ENCODE results near the gene SLC25A40. TPM values are rescaled to one million over a fixed set of nuclear protein-coding genes. Genes with fewer than 3 reads are reported as not detected.
"Not testable (repeated sequence)": the region's sequence is repeated elsewhere in the genome, so short reads cannot be mapped to it uniquely, and the experiment has no call there.

Gene SLC25A40
- total RNA-seq, 2 donors from 2014 or later: 13.5 to 15.9 TPM

DNA sequence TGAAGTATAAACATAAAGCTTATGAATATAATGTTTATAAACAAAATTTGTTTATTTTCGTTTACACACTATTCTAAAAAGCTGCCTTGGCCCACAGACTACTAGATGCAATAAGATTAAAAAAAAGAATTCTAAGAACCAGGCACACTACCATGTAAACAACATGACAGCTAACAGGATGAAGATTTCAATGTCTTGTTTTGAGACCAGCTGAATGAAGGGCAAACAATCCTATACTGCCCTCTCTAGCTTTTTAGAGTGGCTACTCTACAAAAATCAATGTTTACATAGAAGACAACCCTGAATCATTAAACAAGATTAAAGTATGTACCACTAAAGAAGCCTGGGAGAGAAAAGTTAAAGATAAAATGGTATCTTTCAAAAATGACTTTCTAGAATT is 38.6 kb downstream of the SLC25A40 start:
- Histone ChIP-seq H3K27ac (no peak overlapping the region), H3K9me3 (no peaks in the 10 kb centered on the region), H3K27me3 (replicated peaks; ENCODE audit: insufficient read depth) (no peaks in the 10 kb centered on the region), H3K36me3 (no peaks in the 10 kb centered on the region), H3K4me3 (no peak overlapping the region), H3K4me1 (ENCODE audit: control insufficient read depth in 1 of 2, low read depth in 2 of 2) (no peaks in the 10 kb centered on the region)
- DNase-seq (ENCODE audit: low spot score) (no peak), ATAC-seq (ENCODE audit: insufficient number of reproducible peaks, low FRiP score, low read depth) (no peak)
- TF ChIP-seq CTCF (IDR thresholded peaks at IDR 0.05): no peak

DNA sequence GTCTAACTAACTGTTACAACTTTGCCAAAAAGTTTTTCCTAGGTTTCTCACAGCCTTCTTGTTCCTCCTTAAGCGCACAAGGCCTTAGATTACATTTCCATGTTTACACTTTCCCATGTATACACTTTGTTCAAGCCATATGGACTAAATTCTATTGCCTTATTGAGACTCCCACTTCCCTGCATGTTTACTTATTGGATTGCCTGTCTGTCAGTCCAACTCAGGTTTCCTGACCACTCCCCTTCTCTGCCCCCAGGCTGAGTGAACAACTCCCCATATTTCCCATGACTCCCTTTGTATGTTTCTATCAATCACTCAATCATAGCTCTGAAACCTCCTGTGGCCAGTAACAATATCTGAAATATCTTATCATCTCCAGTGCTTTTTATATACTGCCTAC is 43.0 kb downstream of the SLC25A40 start:
- Histone ChIP-seq H3K27ac (no peak overlapping the region), H3K4me3 (no peak overlapping the region), H3K9me3 (no peaks in the 10 kb centered on the region), H3K4me1 (ENCODE audit: control insufficient read depth in 1 of 2, low read depth in 2 of 2) (no peaks in the 10 kb centered on the region), H3K36me3 (no peaks in the 10 kb centered on the region), H3K27me3 (replicated peaks; ENCODE audit: insufficient read depth) (no peaks in the 10 kb centered on the region)
- no peak for DNase-seq (ENCODE audit: low spot score)
- TF ChIP-seq CTCF (IDR thresholded peaks at IDR 0.05): no peak
- no peak for ATAC-seq (ENCODE audit: insufficient number of reproducible peaks, low FRiP score, low read depth)

DNA sequence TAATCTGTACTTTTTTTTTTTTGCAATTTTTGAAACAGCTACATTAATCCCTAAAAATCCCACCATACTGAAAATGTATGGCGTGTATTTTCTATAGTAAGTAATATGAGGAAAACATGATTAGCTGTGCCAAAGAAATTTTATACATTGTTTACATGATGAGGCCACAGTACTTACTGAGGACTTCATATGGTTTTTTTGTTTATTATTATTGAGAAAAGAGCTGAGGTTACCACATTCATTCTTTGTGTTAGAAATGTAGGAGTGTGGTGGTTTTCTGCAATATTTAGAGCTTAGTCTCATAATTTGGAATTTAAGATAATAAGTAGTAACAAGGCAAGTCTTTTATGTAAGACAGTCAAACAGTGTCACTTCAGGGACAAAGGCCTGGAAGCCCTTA is 45.1 kb downstream of the SLC25A40 start:
- Histone ChIP-seq H3K27ac (no peak overlapping the region), H3K9me3 (no peaks in the 10 kb centered on the region), H3K36me3 (no peaks in the 10 kb centered on the region), H3K27me3 (replicated peaks; ENCODE audit: insufficient read depth) (no peaks in the 10 kb centered on the region), H3K4me1 (ENCODE audit: control insufficient read depth in 1 of 2, low read depth in 2 of 2) (no peaks in the 10 kb centered on the region), H3K4me3 (no peak overlapping the region)
- no peak for TF ChIP-seq CTCF (IDR thresholded peaks at IDR 0.05)
- DNase-seq (ENCODE audit: low spot score): no peak
- ATAC-seq (ENCODE audit: insufficient number of reproducible peaks, low FRiP score, low read depth): no peak

GRCh38 chr7:87828383-87828782 is 47.8 kb downstream of the SLC25A40 start:
- not testable (repeated sequence) for DNase-seq (ENCODE audit: low spot score); ATAC-seq (ENCODE audit: insufficient number of reproducible peaks, low FRiP score, low read depth); H3K4me3 ChIP-seq; H3K9me3 ChIP-seq; H3K27me3 ChIP-seq (replicated peaks; ENCODE audit: insufficient read depth); H3K27ac ChIP-seq; H3K4me1 ChIP-seq (ENCODE audit: control insufficient read depth in 1 of 2, low read depth in 2 of 2); H3K36me3 ChIP-seq

DNA sequence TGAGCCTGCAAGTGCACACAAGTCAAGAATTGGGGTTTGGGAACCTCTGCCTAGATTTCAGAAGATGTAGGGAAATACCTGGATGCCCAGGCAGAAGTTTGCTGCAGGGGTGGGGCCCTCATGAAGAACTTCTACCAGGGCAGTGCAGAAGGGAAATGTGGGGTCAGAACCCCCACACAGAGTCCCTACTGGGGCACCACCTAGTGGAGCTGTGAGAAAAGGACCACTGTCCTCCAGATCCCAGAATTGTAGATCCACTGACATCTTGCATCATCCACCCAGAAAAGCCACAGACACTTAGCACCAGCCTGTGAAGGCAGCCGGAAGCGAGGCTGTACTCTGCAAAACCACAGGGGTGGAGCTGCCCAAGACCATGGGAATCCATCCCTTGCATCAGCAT is 50.8 kb downstream of the SLC25A40 start:
- H3K9me3 ChIP-seq; ATAC-seq (ENCODE audit: insufficient number of reproducible peaks, low FRiP score, low read depth); H3K36me3 ChIP-seq; H3K4me1 ChIP-seq (ENCODE audit: control insufficient read depth in 1 of 2, low read depth in 2 of 2); H3K27me3 ChIP-seq (replicated peaks; ENCODE audit: insufficient read depth); H3K27ac ChIP-seq; H3K4me3 ChIP-seq; DNase-seq (ENCODE audit: low spot score): not testable (repeated sequence)

DNA sequence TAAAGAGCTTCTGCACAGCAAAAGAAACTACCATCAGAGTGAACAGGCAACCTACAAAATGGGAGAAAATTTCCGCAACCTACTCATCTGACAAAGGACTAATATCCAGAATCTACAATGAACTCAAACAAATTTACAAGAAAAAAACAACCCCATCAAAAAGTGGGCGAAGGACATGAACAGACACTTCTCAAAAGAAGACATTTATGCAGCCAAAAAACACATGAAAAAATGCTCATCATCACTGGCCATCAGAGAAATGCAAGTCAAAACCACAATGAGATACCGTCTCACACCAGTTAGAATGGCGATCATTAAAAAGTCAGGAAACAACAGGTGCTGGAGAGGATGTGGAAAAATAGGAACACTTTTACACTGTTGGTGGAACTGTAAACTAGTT is 54.1 kb downstream of the SLC25A40 start:
- not testable (repeated sequence) for DNase-seq (ENCODE audit: low spot score)

DNA sequence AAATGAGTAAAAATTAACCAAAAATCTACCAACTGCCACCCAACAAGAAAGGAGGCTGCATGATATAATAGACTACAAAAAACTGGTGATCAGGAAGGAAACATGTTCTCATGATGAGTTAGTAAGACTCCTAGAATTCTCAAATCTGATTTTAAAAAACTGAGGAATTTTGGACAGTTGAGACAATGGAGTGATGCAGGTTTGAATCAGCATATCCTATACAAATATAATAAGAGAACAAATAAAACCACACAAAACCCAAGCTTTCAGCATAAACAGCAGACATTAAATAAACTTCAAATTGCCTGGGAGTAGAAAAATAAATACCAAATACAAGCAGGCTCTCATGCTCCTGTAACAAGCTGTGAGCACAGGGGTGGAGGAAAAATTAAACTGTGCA is 57.8 kb downstream of the SLC25A40 start:
- DNase-seq (ENCODE audit: low spot score) (no peak), ATAC-seq (ENCODE audit: insufficient number of reproducible peaks, low FRiP score, low read depth) (no peak)
- Histone ChIP-seq H3K27ac (no peak overlapping the region), H3K9me3 (no peaks in the 10 kb centered on the region), H3K4me1 (ENCODE audit: control insufficient read depth in 1 of 2, low read depth in 2 of 2) (no peaks in the 10 kb centered on the region), H3K36me3 (no peaks in the 10 kb centered on the region), H3K4me3 (no peak overlapping the region), H3K27me3 (replicated peaks; ENCODE audit: insufficient read depth) (no peaks in the 10 kb centered on the region)
- no peak for TF ChIP-seq CTCF (IDR thresholded peaks at IDR 0.05)

More for the DNA sequence above, 54.1 kb downstream of the SLC25A40 start:
- not testable (repeated sequence) for H3K27ac ChIP-seq; H3K36me3 ChIP-seq; H3K27me3 ChIP-seq (replicated peaks; ENCODE audit: insufficient read depth); ATAC-seq (ENCODE audit: insufficient number of reproducible peaks, low FRiP score, low read depth); H3K4me1 ChIP-seq (ENCODE audit: control insufficient read depth in 1 of 2, low read depth in 2 of 2); H3K9me3 ChIP-seq; H3K4me3 ChIP-seq
